Peyer's patch (tissue), 4 donors: ENCODE measurements around the gene AMTN.

ENCODE experiments used
- CTCF ChIP-seq, 6 experiments: fragments of 450-650 bp in 4 of 6; fragments of 200-600 bp in 2 of 6; sonication (generic) in 1 of 6; IDR thresholded peaks; one replicate each; pipeline ENCODE4 v1.5.1; 2017 to 2019; ENCODE audit warnings: antibody characterized with exemption in 6 of 6, mild to moderate bottlenecking in 3 of 6, moderate library complexity in 1 of 6
- POLR2A ChIP-seq, 2 donors: fragments of 450-650 bp; IDR thresholded peaks; one replicate each; pipeline ENCODE4 v1.5.1; 2017; ENCODE audit warnings: antibody characterized with exemption in 2 of 2, mild to moderate bottlenecking in 2 of 2, moderate library complexity in 2 of 2

- no peak for TF ChIP-seq POLR2A (IDR thresholded peaks at IDR 0.05)
- TF ChIP-seq CTCF (IDR thresholded peaks at IDR 0.05) = no peak
These were observed 53.4 kb downstream of the AMTN start for GRCh38 chr4:70571772-70572171.
